Lower leg skin (tissue), 4 donors: Measurements from ENCODE around the gene C1QTNF6. TPM values are rescaled to one million over a fixed set of nuclear protein-coding genes. Genes with fewer than 3 reads are reported as not detected.

ENCODE experiments used
- DNase-seq, 2 donors: peaks; one replicate each; pipeline ENCODE4 v3.0.0-alpha.2; 2019; ENCODE audit warnings: low spot score in 2 of 2
- H3K4me3 ChIP-seq: fragments of 200-600 bp; sonication (generic); 2 replicates; pipeline ENCODE4 v1.5.1; 2017; ENCODE audit warnings: mild to moderate bottlenecking, low read depth; ENCODE audit not compliant: poor library complexity, severe bottlenecking
- CTCF ChIP-seq, 3 donors: fragments of 450-650 bp; IDR thresholded peaks; one replicate each; pipeline ENCODE4 v1.5.1; 2016; ENCODE audit warnings: antibody characterized with exemption in 3 of 3, mild to moderate bottlenecking in 3 of 3, moderate library complexity in 2 of 3
- POLR2A ChIP-seq, 2 donors: fragments of 450-650 bp; IDR thresholded peaks; one replicate each; pipeline ENCODE4 v1.6.1; 2016 to 2017; ENCODE audit warnings: antibody characterized with exemption in 2 of 2, mild to moderate bottlenecking in 1 of 2, moderate library complexity in 1 of 2
- WGBS, 2 donors: methylation state at CpG; one replicate each; pipeline ENCODE4 v1.1.5; 2018; 5-methylcytosine and 5-hydroxymethylcytosine counted together
- intact Hi-C: fragments of 100-400 bp; cut with DNase I; formaldehyde crosslinking; loops from one replicate; pipeline ENCODE4 v1.15.0; 2023; ENCODE audit warnings: low total_unique reads
- total RNA-seq, 4 donors: library from RNA; depleted of rRNA; stranded (reverse); fragments of >200 nt; gene quantifications; one replicate each; pipeline ENCODE4 v1.1.0, GENCODE V29; 2016

Gene C1QTNF6
- total RNA-seq, 4 donors from 2014 or later: 0.81 to 8.9 (median 2.1) TPM

DNA sequence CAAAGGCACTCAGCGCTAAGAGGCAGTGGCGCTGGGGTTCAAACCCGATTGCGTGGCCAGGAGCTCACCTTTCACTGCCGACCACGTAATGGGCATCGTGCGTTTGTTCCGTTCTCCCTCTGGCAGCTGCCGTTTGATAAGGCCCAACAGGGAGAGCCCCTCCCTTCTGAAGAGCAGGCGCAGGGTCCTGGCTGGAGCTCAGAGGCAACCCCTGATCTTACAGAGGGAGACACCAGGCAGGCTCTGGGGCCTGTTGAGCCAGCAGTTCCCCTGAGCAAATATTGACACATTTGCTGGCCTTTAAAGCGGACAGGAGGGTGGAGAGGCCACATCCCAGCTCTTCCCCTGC, 11.7 kb upstream of the C1QTNF6 start:
- DNase-seq: no peak
- WGBS, 2 donors: 25 to 53% methylated on average over 2 to 11 of the region's 12 CpGs
- H3K4me3 ChIP-seq: no peak overlapping the region
- no peak for TF ChIP-seq CTCF (IDR thresholded peaks at IDR 0.05)
- no peak for TF ChIP-seq POLR2A (IDR thresholded peaks at IDR 0.05)
- intact Hi-C loops: loop anchor here (5.0 kb wide), 1 partner anchor 122 kb away; no protein-coding TSS in a partner anchor

GRCh38 chr22:37199103-37199759, 11.2 kb upstream of the C1QTNF6 start:
- intact Hi-C loops: loop anchor here (5.0 kb wide), 1 partner anchor 122 kb away; no protein-coding TSS in a partner anchor
- WGBS, 2 donors: 0% methylated on average over 29 to 51 of the region's 58 CpGs
- DNase-seq: peak; percentile 98 to 100
- TF ChIP-seq POLR2A (IDR thresholded peaks at IDR 0.05) (peak in 1 of 2 donors; percentile 96), CTCF (IDR thresholded peaks at IDR 0.05) (no peak)
- H3K4me3 ChIP-seq: peak overlapping the region; percentile 51

GRCh38 chr22:37198258-37199102, 10.4 kb upstream of the C1QTNF6 start:
- WGBS, 2 donors: 3 to 5% methylated on average over 31 to 42 of the region's 51 CpGs
- DNase-seq: peak; percentile 85 to 98
- intact Hi-C loops: loop anchor here (5.0 kb wide), 1 partner anchor 121 kb away; no protein-coding TSS in a partner anchor
- H3K4me3 ChIP-seq: peak overlapping the region; percentile 51
- no peak for TF ChIP-seq POLR2A (IDR thresholded peaks at IDR 0.05)
- no peak for TF ChIP-seq CTCF (IDR thresholded peaks at IDR 0.05)

- no peak for DNase-seq
- 39 to 43% methylated on average over 9 of the region's 12 CpGs for WGBS, 2 donors
- intact Hi-C loops: loop anchor here (5.0 kb wide), 1 partner anchor 120 kb away; no protein-coding TSS in a partner anchor
- TF ChIP-seq POLR2A (IDR thresholded peaks at IDR 0.05) (no peak), CTCF (IDR thresholded peaks at IDR 0.05) (no peak)
- H3K4me3 ChIP-seq: no peak overlapping the region
Observed at GRCh38 chr22:37197451-37198257, 9.6 kb upstream of the C1QTNF6 start.
